RWPE2 (cell line): ENCODE measurements around the gene KHDC4.

ENCODE experiments used
- ATAC-seq: fragments of 200-7000 bp; cut with Tn5 transposase; 3 replicates; pipeline ENCODE4 v1.9.1; 2021; ENCODE audit warnings: low read depth
- DNase-seq: peaks from one replicate; pipeline ENCODE4 v3.0.0-alpha.2; 2020; ENCODE audit warnings: low spot score
- H3K27ac ChIP-seq: fragments of 450-650 bp; 2 replicates; pipeline ENCODE4 v1.5.1; 2017; ENCODE audit warnings: mild to moderate bottlenecking; ENCODE audit not compliant: poor library complexity, severe bottlenecking
- H3K27me3 ChIP-seq: fragments of 250-450 bp; sonication (Bioruptor Pico); 2 replicates; pipeline ENCODE4 v1.5.1; 2021; ENCODE audit warnings: mild to moderate bottlenecking, moderate library complexity; ENCODE audit not compliant: insufficient read depth, poor library complexity, severe bottlenecking
- H3K36me3 ChIP-seq: fragments of 250-450 bp; sonication (Bioruptor Pico); 2 replicates; pipeline ENCODE4 v1.5.1; 2020; ENCODE audit warnings: low read depth, mild to moderate bottlenecking, moderate library complexity
- H3K4me1 ChIP-seq: fragments of 250-450 bp; sonication (Bioruptor Pico); 2 replicates; pipeline ENCODE4 v1.5.1; 2021; ENCODE audit warnings: mild to moderate bottlenecking, moderate library complexity; ENCODE audit not compliant: insufficient read depth, poor library complexity, severe bottlenecking
- H3K4me3 ChIP-seq: fragments of 250-450 bp; sonication (Bioruptor Pico); 2 replicates; pipeline ENCODE4 v1.5.1; 2021; ENCODE audit warnings: mild to moderate bottlenecking, moderate library complexity; ENCODE audit not compliant: severe bottlenecking
- H3K9me3 ChIP-seq: fragments of 250-450 bp; sonication (Bioruptor Pico); 2 replicates; pipeline ENCODE4 v1.5.1; 2021; ENCODE audit warnings: mild to moderate bottlenecking, moderate library complexity; ENCODE audit not compliant: severe bottlenecking
- TF ChIP-seq, protein P1 (sequence below): fragments of 450-650 bp; IDR thresholded peaks from one replicate; pipeline ENCODE4 v1.5.1; 2017; ENCODE audit warnings: mild to moderate bottlenecking, moderate library complexity; ENCODE audit not compliant: poor library complexity, severe bottlenecking

The KHDC4 gene

DNA sequence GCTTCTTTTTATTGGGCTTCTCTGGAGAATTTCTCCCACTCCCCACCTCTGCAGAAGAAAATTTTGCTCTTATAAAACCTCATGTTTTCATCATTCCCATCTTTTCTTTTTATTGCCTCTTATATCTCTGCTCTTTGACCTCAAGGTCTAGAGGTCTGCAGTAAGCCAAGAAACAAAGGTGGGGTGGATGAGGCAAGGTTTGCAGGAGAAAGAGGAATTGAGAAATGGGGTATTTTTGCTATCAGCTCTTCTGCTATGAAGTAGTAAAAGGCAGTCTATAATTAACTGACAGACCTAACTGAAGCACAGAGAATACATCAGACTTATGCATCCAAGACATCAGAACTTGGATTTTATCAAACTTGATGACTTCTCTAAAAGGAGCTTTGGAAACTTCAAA lies 52.0 kb downstream of the KHDC4 start:
- Histone ChIP-seq H3K36me3 (no peaks in the 10 kb centered on the region), H3K9me3 (no peaks in the 10 kb centered on the region), H3K27me3 (no peaks in the 10 kb centered on the region), H3K4me1 (no peaks in the 10 kb centered on the region), H3K27ac (no peak overlapping the region), H3K4me3 (no peak overlapping the region)
- DNase-seq (no peak), ATAC-seq (no peak)
- TF ChIP-seq, protein P1, sequence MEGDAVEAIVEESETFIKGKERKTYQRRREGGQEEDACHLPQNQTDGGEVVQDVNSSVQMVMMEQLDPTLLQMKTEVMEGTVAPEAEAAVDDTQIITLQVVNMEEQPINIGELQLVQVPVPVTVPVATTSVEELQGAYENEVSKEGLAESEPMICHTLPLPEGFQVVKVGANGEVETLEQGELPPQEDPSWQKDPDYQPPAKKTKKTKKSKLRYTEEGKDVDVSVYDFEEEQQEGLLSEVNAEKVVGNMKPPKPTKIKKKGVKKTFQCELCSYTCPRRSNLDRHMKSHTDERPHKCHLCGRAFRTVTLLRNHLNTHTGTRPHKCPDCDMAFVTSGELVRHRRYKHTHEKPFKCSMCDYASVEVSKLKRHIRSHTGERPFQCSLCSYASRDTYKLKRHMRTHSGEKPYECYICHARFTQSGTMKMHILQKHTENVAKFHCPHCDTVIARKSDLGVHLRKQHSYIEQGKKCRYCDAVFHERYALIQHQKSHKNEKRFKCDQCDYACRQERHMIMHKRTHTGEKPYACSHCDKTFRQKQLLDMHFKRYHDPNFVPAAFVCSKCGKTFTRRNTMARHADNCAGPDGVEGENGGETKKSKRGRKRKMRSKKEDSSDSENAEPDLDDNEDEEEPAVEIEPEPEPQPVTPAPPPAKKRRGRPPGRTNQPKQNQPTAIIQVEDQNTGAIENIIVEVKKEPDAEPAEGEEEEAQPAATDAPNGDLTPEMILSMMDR = no peak

DNA sequence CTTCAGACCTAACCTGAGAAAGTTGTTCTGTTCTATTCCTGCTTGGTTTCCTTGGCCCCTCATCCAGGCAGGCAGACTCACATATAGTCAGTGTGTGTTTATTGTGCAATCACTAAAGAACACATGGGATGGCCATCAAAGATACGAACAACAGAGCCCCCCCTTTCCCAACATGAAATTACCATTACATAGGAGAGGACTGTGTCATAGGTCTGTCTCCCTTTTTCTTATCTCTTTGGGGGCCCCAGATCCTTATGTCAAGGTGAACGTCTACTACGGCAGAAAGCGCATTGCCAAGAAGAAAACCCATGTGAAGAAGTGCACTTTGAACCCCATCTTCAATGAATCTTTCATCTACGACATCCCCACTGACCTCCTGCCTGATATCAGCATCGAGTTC lies 53.3 kb downstream of the KHDC4 start:
- no peaks in the 10 kb centered on the region for H3K4me1 ChIP-seq
- TF ChIP-seq, protein P1 = no peak
- no peak for ATAC-seq

DNA sequence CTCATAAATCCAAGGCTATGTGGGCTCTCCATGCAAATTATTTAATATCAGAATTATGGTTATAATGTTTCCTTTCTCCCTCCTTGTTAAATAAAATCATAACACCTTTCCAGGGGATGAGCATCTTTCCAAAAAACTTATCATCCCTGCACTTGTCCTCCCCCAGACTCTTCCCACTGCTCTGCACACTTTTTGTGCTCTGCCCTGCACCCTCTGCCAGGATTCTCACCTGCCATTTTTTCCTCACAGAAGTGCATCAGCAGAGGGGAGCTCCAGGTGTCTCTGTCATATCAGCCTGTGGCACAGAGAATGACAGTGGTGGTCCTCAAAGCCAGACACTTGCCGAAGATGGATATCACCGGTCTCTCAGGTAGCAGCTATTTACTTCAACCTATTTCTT lies 54.0 kb downstream of the KHDC4 start:
- no peak for DNase-seq
- H3K27ac ChIP-seq = no peak overlapping the region
- no peaks in the 10 kb centered on the region for H3K27me3 ChIP-seq
- no peaks in the 10 kb centered on the region for H3K9me3 ChIP-seq
- ATAC-seq = no peak
- TF ChIP-seq, protein P1 = no peak
- H3K4me1 ChIP-seq = no peaks in the 10 kb centered on the region
- H3K36me3 ChIP-seq = no peaks in the 10 kb centered on the region
- H3K4me3 ChIP-seq = no peak overlapping the region

More for the DNA sequence above, 53.3 kb downstream of the KHDC4 start:
- Histone ChIP-seq H3K36me3 (no peaks in the 10 kb centered on the region), H3K27ac (no peak overlapping the region), H3K9me3 (no peaks in the 10 kb centered on the region), H3K27me3 (no peaks in the 10 kb centered on the region), H3K4me3 (no peak overlapping the region)
- no peak for DNase-seq

DNA sequence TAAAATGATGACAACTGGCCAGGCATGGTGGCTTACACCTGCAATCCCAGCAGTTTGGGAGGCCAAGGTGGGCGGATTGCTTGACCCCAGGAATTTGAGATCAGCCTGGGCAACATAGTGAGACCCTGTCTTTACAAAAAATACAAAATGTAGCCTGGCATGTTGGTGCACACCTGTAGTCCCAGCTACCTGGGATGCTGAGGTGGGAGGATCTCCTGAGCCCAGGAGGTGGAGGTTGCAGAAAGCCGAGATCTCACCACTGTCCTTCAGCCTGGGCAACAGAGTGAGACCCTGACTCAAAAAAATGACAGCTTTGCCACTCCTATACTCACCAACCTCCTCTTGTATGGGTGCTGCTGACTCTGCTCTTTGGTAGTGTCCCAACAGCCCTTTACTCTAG lies 56.3 kb downstream of the KHDC4 start:
- ATAC-seq = no peak
- no peak overlapping the region for H3K4me3 ChIP-seq
- no peak overlapping the region for H3K27ac ChIP-seq
- H3K36me3 ChIP-seq = no peaks in the 10 kb centered on the region
- DNase-seq = no peak
- H3K9me3 ChIP-seq = no peaks in the 10 kb centered on the region
- TF ChIP-seq, protein P1 = no peak
- H3K27me3 ChIP-seq = no peaks in the 10 kb centered on the region
- no peaks in the 10 kb centered on the region for H3K4me1 ChIP-seq

DNA sequence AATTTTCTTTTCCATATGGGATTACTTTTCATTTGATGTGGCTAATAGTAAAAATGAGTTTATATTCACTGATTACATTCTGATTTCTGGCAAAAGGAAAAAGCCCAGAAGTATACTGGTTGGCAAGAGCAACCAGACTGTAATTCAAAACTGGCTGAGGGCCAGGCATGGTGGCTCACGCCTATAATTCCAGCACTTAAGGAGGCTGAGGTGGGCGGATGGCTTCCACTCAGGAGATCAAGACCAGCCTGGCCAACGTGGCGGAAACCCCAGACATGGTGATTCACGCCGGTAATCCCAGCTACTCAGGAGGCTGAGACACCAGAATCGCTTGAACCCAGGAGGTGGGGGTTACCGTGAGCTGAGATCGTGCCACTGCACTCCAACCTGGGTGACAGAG lies 60.4 kb downstream of the KHDC4 start:
- H3K9me3 ChIP-seq = no peaks in the 10 kb centered on the region
- H3K27ac ChIP-seq = no peak overlapping the region
- no peaks in the 10 kb centered on the region for H3K4me1 ChIP-seq
- DNase-seq (no peak), ATAC-seq (no peak)
- TF ChIP-seq, protein P1 = no peak
- no peaks in the 10 kb centered on the region for H3K36me3 ChIP-seq
- no peaks in the 10 kb centered on the region for H3K27me3 ChIP-seq
- no peak overlapping the region for H3K4me3 ChIP-seq
